NCI-H446 (cell line): ENCODE measurements around the gene ARHGAP26.
A peak's percentile ranks its signal among the peaks of the same experiment; 100 is the strongest.

Source experiments
- DNase-seq, 2 experiments: peaks; one replicate each; lab custom pipeline; 2025; lab: John Stamatoyannopoulos, UW

Gene ARHGAP26

GRCh38 chr5:142874540-142874939 is 104.4 kb downstream of the ARHGAP26 start:
- peak in 1 of 2 experiments; percentile 38 for DNase-seq

- no peak for DNase-seq
Measured at GRCh38 chr5:142875936-142876335, 105.8 kb downstream of the ARHGAP26 start.

- DNase-seq: no peak
Measured at GRCh38 chr5:142876817-142877216, 106.6 kb downstream of the ARHGAP26 start.

GRCh38 chr5:142878111-142878510 is 107.9 kb downstream of the ARHGAP26 start:
- no peak for DNase-seq

GRCh38 chr5:142878638-142879037 is 108.5 kb downstream of the ARHGAP26 start:
- no peak for DNase-seq

- DNase-seq: no peak
Measured at GRCh38 chr5:142881076-142881783, 111.1 kb downstream of the ARHGAP26 start.

- no peak for DNase-seq
Measured at GRCh38 chr5:142881784-142882126, 111.6 kb downstream of the ARHGAP26 start.

- DNase-seq: no peak
Measured at GRCh38 chr5:142883025-142883424, 112.8 kb downstream of the ARHGAP26 start.

- DNase-seq: no peak
Measured at GRCh38 chr5:142883438-142883837, 113.3 kb downstream of the ARHGAP26 start.

- DNase-seq: no peak
Measured at GRCh38 chr5:142884029-142884428, 113.9 kb downstream of the ARHGAP26 start.

GRCh38 chr5:142886211-142886610 is 116.0 kb downstream of the ARHGAP26 start:
- no peak for DNase-seq

- no peak for DNase-seq
Measured at GRCh38 chr5:142886956-142887355, 116.8 kb downstream of the ARHGAP26 start.

- DNase-seq: peak; percentile 38 to 58
Measured at GRCh38 chr5:142888469-142889085, 118.4 kb downstream of the ARHGAP26 start.

GRCh38 chr5:142892021-142892420 is 121.8 kb downstream of the ARHGAP26 start:
- DNase-seq: no peak

- DNase-seq: no peak
Measured at GRCh38 chr5:142894315-142894714, 124.1 kb downstream of the ARHGAP26 start.

- no peak for DNase-seq
Measured at GRCh38 chr5:142894749-142895148, 124.6 kb downstream of the ARHGAP26 start.

GRCh38 chr5:142896325-142897007 is 126.3 kb downstream of the ARHGAP26 start:
- DNase-seq: no peak

- no peak for DNase-seq
Measured at GRCh38 chr5:142897328-142897727, 127.2 kb downstream of the ARHGAP26 start.

- DNase-seq: no peak
Measured at GRCh38 chr5:142900927-142901326, 130.8 kb downstream of the ARHGAP26 start.

- DNase-seq: no peak
Measured at GRCh38 chr5:142901476-142902185, 131.5 kb downstream of the ARHGAP26 start.

GRCh38 chr5:142902186-142902965 is 132.2 kb downstream of the ARHGAP26 start:
- no peak for DNase-seq

- DNase-seq: no peak
Measured at GRCh38 chr5:142904416-142904815, 134.2 kb downstream of the ARHGAP26 start.
